HepG2 (cell line): ENCODE data around the gene TRIM8. TPM values are rescaled to one million over a fixed set of nuclear protein-coding genes. Genes with fewer than 3 reads are reported as not detected.

Experiments
- HES4 ChIP-seq: sonication (generic); formaldehyde crosslinking; IDR thresholded peaks from 2 replicates; pipeline ENCODE4 v1.9.0; 2021; ENCODE audit warnings: mild to moderate bottlenecking, missing genetic modification reagents, borderline replicate concordance
- KDM1A ChIP-seq: IDR thresholded peaks from 2 replicates; pipeline ENCODE4 v1.6.1; 2016; ENCODE audit warnings: missing compliant biosample characterization
- NCOA1 ChIP-seq: sonication (generic); formaldehyde crosslinking; IDR thresholded peaks from 2 replicates; pipeline ENCODE4 v1.9.0; 2021; ENCODE audit warnings: missing genetic modification reagents
- PHF20 ChIP-seq: sonication (generic); formaldehyde crosslinking; IDR thresholded peaks from 2 replicates; pipeline ENCODE4 v1.5.0; 2020; ENCODE audit warnings: mild to moderate bottlenecking, missing genetic modification reagents
- REPIN1 ChIP-seq: sonication (generic); formaldehyde crosslinking; IDR thresholded peaks from 2 replicates; pipeline ENCODE4 v1.8.0; 2022; ENCODE audit warnings: missing genetic modification reagents, low read depth, mild to moderate bottlenecking, borderline replicate concordance
- SP2 ChIP-seq: sonication (generic); formaldehyde crosslinking; IDR thresholded peaks from 2 replicates; pipeline ENCODE4 v1.5.1; 2020; ENCODE audit warnings: mild to moderate bottlenecking, missing genetic modification reagents
- SP4 ChIP-seq: sonication (generic); formaldehyde crosslinking; IDR thresholded peaks from 2 replicates; pipeline ENCODE4 v1.8.1; 2023; ENCODE audit warnings: mild to moderate bottlenecking, missing genetic modification reagents
- TBX2 ChIP-seq: sonication (generic); formaldehyde crosslinking; IDR thresholded peaks from 2 replicates; pipeline ENCODE4 v1.5.0; 2020; ENCODE audit warnings: missing genetic modification reagents, mild to moderate bottlenecking, borderline replicate concordance
- TSC22D2 ChIP-seq: sonication (generic); formaldehyde crosslinking; IDR thresholded peaks from 2 replicates; pipeline ENCODE4 v1.5.1; 2020; ENCODE audit warnings: missing genetic modification reagents, mild to moderate bottlenecking, borderline replicate concordance
- ZNF253 ChIP-seq: sonication (generic); formaldehyde crosslinking; IDR thresholded peaks from 2 replicates; pipeline ENCODE4 v1.8.0; 2022; ENCODE audit warnings: mild to moderate bottlenecking, missing genetic modification reagents, borderline replicate concordance
- ZNF383 ChIP-seq: sonication (generic); formaldehyde crosslinking; IDR thresholded peaks from 2 replicates; pipeline ENCODE4 v1.4.0; 2020; ENCODE audit warnings: missing genetic modification reagents, mild to moderate bottlenecking, borderline replicate concordance
- ZNF44 ChIP-seq: sonication (generic); formaldehyde crosslinking; IDR thresholded peaks from 2 replicates; pipeline ENCODE4 v1.5.1; 2020; ENCODE audit warnings: mild to moderate bottlenecking, missing genetic modification reagents
- polyA plus RNA-seq, 8 experiments: library from polyadenylated mRNA; depleted of rRNA in 3 of 8; stranded (reverse) in 7 of 8; unstranded in 1 of 8; fragments of >200 nt; fragmentation: Illumina TruSeq in 4 of 8; extraction: Trizol in 4 of 8; gene quantifications; 2 replicates each; pipeline versions ENCODE4 v1.2.1 to v1.2.3, GENCODE V29; 2011 to 2016; ENCODE audit warnings: low read depth in 4 of 8, missing spikeins in 1 of 8, mixed read lengths in 1 of 8; ENCODE audit not compliant: insufficient read depth in 1 of 8
- total RNA-seq, 5 experiments: library from RNA; depleted of rRNA; stranded (reverse); fragments of >200 nt; fragmentation: Illumina TruSeq; extraction: Trizol; gene quantifications; 2 replicates each; pipeline ENCODE4 v1.2.3, GENCODE V29; 2016; ENCODE audit warnings: low read depth in 1 of 5
- TF ChIP-seq, protein P1 (sequence below): IDR thresholded peaks from 2 replicates; pipeline ENCODE4 v1.6.1; 2016; ENCODE audit warnings: missing compliant biosample characterization, missing genetic modification reagents, borderline replicate concordance
- TF ChIP-seq, protein P2 (sequence below): sonication (generic); formaldehyde crosslinking; IDR thresholded peaks from 2 replicates; pipeline ENCODE4 v1.4.0; 2020; ENCODE audit warnings: low read depth, mild to moderate bottlenecking, missing genetic modification reagents
- TF ChIP-seq, protein P3 (sequence below): sonication (generic); formaldehyde crosslinking; IDR thresholded peaks from 2 replicates; pipeline ENCODE4 v1.9.0; 2021; ENCODE audit warnings: mild to moderate bottlenecking, missing genetic modification reagents
- TF ChIP-seq, protein P4 (sequence below): fragments of 450-650 bp; IDR thresholded peaks from 2 replicates; pipeline ENCODE4 v1.6.1; 2016

The TRIM8 gene
- total and polyA plus RNA-seq, 2 of the 13 experiments (the other 11 are each of a cell fraction or from before 2014, with no cell fraction given), result 38.9 to 66.5 TPM

DNA sequence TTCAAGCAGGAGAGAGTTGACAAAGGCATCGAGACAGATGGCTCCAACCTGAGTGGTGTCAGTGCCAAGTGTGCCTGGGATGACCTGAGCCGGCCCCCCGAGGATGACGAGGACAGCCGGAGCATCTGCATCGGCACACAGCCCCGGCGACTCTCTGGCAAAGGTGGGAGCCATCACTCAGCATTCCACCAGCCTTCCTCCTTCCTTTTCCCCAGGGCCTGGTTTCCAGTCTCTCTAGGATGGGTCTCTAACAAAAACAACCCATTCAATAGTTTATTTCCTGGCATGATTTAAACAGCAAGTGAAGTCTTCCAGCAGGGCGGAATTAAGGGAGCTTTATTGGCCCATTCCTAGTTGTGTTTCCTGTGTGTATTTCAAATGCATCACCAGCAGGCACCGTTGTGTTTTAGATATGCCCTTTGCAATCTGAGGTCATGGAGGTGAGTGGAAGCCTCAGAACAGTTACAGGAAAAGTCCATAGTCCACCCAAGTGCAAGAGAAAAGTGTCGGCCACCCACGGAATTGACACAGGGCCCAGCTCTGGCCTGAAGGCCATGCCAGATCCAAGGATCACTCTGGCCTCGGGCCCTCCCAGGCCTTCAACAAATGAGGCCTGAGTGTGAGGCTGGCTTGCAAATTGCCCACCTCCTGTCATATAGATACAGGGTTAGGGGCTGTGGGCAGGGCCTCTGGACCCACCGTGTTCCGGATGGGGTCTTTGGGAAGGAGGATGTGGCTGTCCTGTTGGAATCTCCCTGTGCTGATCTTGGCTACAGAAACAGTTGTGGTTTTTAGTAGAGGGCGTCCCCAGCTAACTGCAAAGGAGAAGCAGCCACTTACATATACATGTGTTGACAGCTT, 46.9 kb upstream of the TRIM8 start (continued):
- TF ChIP-seq, protein P1, sequence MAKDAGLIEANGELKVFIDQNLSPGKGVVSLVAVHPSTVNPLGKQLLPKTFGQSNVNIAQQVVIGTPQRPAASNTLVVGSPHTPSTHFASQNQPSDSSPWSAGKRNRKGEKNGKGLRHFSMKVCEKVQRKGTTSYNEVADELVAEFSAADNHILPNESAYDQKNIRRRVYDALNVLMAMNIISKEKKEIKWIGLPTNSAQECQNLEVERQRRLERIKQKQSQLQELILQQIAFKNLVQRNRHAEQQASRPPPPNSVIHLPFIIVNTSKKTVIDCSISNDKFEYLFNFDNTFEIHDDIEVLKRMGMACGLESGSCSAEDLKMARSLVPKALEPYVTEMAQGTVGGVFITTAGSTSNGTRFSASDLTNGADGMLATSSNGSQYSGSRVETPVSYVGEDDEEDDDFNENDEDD (CRISPR knock-in tag), result peak; percentile 58; the same call in 1 of the 2 replicates
- TF ChIP-seq PHF20 (CRISPR knock-in tag), result peak; percentile 57
- TF ChIP-seq, protein P2, sequence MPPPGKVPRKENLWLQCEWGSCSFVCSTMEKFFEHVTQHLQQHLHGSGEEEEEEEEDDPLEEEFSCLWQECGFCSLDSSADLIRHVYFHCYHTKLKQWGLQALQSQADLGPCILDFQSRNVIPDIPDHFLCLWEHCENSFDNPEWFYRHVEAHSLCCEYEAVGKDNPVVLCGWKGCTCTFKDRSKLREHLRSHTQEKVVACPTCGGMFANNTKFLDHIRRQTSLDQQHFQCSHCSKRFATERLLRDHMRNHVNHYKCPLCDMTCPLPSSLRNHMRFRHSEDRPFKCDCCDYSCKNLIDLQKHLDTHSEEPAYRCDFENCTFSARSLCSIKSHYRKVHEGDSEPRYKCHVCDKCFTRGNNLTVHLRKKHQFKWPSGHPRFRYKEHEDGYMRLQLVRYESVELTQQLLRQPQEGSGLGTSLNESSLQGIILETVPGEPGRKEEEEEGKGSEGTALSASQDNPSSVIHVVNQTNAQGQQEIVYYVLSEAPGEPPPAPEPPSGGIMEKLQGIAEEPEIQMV (CRISPR knock-in tag), result no peak
- TF ChIP-seq NCOA1 (CRISPR knock-in tag), result 0 out of 2 replicates have a peak, but pooled peaks have one; percentile 55
- TF ChIP-seq, protein P3, sequence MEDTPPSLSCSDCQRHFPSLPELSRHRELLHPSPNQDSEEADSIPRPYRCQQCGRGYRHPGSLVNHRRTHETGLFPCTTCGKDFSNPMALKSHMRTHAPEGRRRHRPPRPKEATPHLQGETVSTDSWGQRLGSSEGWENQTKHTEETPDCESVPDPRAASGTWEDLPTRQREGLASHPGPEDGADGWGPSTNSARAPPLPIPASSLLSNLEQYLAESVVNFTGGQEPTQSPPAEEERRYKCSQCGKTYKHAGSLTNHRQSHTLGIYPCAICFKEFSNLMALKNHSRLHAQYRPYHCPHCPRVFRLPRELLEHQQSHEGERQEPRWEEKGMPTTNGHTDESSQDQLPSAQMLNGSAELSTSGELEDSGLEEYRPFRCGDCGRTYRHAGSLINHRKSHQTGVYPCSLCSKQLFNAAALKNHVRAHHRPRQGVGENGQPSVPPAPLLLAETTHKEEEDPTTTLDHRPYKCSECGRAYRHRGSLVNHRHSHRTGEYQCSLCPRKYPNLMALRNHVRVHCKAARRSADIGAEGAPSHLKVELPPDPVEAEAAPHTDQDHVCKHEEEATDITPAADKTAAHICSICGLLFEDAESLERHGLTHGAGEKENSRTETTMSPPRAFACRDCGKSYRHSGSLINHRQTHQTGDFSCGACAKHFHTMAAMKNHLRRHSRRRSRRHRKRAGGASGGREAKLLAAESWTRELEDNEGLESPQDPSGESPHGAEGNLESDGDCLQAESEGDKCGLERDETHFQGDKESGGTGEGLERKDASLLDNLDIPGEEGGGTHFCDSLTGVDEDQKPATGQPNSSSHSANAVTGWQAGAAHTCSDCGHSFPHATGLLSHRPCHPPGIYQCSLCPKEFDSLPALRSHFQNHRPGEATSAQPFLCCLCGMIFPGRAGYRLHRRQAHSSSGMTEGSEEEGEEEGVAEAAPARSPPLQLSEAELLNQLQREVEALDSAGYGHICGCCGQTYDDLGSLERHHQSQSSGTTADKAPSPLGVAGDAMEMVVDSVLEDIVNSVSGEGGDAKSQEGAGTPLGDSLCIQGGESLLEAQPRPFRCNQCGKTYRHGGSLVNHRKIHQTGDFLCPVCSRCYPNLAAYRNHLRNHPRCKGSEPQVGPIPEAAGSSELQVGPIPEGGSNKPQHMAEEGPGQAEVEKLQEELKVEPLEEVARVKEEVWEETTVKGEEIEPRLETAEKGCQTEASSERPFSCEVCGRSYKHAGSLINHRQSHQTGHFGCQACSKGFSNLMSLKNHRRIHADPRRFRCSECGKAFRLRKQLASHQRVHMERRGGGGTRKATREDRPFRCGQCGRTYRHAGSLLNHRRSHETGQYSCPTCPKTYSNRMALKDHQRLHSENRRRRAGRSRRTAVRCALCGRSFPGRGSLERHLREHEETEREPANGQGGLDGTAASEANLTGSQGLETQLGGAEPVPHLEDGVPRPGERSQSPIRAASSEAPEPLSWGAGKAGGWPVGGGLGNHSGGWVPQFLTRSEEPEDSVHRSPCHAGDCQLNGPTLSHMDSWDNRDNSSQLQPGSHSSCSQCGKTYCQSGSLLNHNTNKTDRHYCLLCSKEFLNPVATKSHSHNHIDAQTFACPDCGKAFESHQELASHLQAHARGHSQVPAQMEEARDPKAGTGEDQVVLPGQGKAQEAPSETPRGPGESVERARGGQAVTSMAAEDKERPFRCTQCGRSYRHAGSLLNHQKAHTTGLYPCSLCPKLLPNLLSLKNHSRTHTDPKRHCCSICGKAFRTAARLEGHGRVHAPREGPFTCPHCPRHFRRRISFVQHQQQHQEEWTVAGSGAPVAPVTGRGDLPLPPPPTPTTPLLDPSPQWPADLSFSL (CRISPR knock-in tag), result peak; percentile 52; the same call in 1 of the 2 replicates
- TF ChIP-seq SP4 (CRISPR knock-in tag), result peak; percentile 70; the same call in 1 of the 2 replicates
- TF ChIP-seq KDM1A (CRISPR knock-in tag), result peak; percentile 71; the same call in 1 of the 2 replicates
- peak; percentile 58 for TF ChIP-seq REPIN1 (CRISPR knock-in tag)
- peak; percentile 86 for TF ChIP-seq TBX2
- no peak for TF ChIP-seq ZNF44 (CRISPR knock-in tag)
- no peak for TF ChIP-seq ZNF383 (CRISPR knock-in tag)
- no peak for TF ChIP-seq HES4 (CRISPR knock-in tag)
- no peak for TF ChIP-seq SP2
- TF ChIP-seq, protein P4, sequence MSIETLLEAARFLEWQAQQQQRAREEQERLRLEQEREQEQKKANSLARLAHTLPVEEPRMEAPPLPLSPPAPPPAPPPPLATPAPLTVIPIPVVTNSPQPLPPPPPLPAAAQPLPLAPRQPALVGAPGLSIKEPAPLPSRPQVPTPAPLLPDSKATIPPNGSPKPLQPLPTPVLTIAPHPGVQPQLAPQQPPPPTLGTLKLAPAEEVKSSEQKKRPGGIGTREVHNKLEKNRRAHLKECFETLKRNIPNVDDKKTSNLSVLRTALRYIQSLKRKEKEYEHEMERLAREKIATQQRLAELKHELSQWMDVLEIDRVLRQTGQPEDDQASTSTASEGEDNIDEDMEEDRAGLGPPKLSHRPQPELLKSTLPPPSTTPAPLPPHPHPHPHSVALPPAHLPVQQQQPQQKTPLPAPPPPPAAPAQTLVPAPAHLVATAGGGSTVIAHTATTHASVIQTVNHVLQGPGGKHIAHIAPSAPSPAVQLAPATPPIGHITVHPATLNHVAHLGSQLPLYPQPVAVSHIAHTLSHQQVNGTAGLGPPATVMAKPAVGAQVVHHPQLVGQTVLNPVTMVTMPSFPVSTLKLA, result no peak
- no peak for TF ChIP-seq ZNF253 (CRISPR knock-in tag)
- peak; percentile 85; the same call in 1 of the 2 replicates for TF ChIP-seq TSC22D2 (CRISPR knock-in tag)
